ENCODE results near the gene KANSL1L.
A peak's percentile ranks its signal among the peaks of the same experiment; 100 is the strongest.

KANSL1L gene

GRCh38 chr2:210072922-210073509, 98.2 kb downstream of the KANSL1L start:
- no peak for DNase-seq (ENCODE audit: low read depth)

DNA sequence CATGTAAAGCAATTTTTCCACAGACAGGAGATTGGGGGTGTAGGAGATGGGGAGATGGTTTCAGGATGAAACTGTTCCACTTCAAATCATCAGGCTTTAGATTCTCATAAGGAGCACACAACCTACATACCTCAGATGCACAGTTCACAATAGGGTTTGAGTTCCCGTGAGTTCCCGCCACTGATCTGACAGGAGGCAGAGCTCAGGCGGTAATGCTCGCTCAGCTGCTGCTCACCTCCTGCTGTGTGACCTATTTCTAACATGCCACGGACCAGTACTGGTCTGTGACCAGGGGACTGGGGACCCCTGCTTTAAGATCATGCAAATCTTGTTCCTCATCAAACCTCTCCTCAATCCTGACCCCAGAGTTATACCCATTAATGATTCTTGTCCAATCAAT, 98.7 kb downstream of the KANSL1L start:
- DNase-seq (ENCODE audit: low read depth), result no peak

GRCh38 chr2:210063306-210063705, 107.9 kb downstream of the KANSL1L start:
- no peak for DNase-seq (ENCODE audit: low read depth)

GRCh38 chr2:210055825-210056224, 115.4 kb downstream of the KANSL1L start:
- no peak for DNase-seq (ENCODE audit: low read depth)

DNA sequence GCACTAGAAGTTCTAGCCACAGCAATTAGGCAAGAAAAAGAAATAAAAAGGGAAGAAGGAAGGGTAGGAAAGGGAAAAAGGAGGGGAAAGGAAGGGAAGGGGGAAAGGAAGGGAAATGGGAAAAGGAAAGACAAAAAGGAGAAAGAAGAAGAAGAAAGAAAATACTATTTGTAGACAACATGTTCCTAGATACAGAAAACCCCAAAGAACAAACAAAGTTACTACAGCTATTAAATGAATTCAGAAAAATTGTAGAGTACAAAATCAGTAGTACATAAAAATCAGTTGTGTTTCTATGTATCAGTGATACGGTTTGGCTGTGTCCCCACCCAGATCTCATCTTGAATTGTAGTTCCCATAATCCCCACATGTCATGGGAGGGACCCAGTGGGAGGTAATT, 116.5 kb downstream of the KANSL1L start:
- DNase-seq (ENCODE audit: low read depth), result no peak

GRCh38 chr2:210050885-210051284, 120.3 kb downstream of the KANSL1L start:
- no peak for DNase-seq (ENCODE audit: low read depth)

DNA sequence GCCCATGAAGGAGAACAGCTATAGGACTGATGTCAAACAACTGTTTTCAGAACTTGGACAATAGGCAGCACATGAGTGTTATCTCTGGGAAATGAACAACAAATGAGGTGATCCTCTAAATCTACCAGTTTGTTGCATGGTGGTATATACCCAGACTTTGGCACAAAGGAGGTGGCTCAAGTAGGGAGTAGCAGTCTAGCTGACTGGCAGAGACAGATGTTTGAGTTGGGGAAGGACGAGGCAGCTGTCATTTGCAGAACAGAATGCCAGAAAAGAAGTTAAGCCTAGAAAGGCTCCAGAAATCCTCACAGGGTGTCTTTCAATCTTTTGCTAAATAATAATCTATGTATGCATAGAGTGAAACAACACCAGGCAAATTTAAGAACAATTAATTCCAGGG, 121.4 kb downstream of the KANSL1L start:
- no peak for DNase-seq (ENCODE audit: low read depth)

GRCh38 chr2:210046851-210047500, 124.2 kb downstream of the KANSL1L start:
- DNase-seq (ENCODE audit: low read depth), result no peak

- DNase-seq (ENCODE audit: low read depth), result no peak
Measured at GRCh38 chr2:210038078-210038477, 133.1 kb downstream of the KANSL1L start.

DNA sequence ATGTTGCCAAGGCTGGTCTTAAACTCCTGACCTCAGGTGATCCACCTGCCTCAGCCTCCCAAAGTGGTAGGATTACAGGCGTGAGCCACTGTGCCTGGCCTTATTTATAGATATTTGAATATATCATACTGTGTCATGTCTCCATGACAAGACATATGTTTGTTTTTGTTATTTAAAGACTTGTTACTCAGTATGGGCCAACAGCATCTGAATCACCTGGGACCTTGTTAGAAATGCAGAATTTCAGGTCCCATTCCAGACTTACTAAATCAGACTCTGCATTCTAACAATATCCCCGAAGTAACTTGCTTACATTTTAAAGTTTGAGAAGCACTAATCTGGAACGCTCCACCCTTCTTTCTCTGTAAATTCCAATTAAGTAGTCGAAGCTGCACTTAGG, 135.5 kb downstream of the KANSL1L start:
- DNase-seq (ENCODE audit: low read depth), result no peak

GRCh38 chr2:210034087-210034683, 137.0 kb downstream of the KANSL1L start:
- no peak for DNase-seq (ENCODE audit: low read depth)

DNA sequence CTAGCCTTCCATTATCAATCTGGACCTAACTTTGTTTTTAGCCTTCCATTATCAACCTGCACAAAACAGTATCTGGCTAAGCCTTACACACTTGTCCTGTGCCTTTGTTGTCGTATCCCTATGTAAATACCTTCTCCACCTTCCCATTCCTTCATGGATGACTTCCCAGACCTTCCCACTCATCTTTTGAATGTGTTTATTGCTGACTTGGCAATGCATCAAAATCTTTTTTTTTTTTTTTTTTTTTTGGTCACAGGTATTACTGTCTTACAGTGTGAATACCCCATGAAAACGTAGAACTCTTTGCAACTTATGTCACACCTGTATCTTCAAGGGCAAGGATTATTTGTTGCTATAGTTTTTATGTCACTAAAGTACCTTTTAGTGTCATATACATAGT, 143.0 kb downstream of the KANSL1L start:
- DNase-seq (ENCODE audit: low read depth), result no peak

DNA sequence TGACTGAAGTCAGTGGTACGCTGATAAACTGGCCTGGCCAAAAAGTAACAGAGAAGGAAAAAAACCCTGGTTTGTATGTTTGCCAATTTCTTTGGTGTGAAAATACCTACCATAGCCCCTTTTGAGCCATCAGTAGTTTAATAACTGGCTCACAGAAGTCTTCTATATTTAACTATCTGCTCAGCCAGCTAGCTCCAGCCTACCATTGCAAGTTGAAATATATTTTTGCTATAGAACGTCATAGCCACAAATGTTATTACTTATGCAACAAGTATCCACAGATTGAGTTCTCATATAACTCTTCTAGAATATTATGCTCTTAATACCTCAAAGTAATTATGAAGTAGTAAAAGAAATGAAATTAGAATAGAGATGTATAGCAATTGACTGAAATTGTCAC, 143.6 kb downstream of the KANSL1L start:
- no peak for DNase-seq (ENCODE audit: low read depth)

DNA sequence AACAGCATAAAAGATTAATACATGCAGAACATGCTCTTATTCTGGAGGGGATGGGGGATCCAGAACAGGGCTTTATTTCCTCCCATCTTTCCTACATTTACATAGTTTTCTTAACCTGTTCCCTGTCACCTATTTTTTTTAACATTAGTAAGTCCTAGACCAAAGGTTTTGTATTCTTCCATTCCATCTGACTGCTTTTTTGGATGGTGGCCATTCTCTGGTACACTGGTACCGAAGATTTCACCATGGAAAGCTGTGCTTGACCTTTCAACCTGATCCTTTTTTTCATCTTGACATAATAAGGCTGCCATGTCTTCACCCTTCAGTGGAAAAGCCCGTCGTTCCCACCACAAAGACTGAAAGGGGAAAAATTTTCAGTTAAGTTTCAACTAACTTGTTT, 148.4 kb downstream of the KANSL1L start:
- DNase-seq (ENCODE audit: low read depth), result no peak

GRCh38 chr2:210020138-210020537, 151.1 kb downstream of the KANSL1L start:
- DNase-seq (ENCODE audit: low read depth), result no peak

GRCh38 chr2:210009896-210010295, 161.3 kb downstream of the KANSL1L start:
- DNase-seq (ENCODE audit: low read depth), result no peak

DNA sequence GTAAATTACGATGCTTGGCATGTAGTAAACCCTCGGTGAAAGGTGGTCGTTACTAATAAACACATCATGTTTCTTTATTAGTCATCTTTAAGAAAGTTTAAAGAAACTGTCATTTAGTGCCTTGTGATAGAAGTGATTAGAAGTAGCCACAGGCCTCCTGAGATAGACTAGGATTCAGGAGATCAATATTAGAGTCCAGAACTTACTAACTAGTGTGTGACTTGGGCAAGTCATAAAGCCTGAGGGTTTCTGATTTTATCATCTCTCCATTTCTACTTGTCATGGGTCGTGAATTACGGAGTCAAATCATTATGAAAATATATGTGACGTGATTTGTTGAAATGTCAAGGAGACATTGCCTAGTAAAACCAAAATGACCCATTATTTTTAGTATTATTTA, 162.1 kb downstream of the KANSL1L start:
- DNase-seq (ENCODE audit: low read depth), result no peak

DNA sequence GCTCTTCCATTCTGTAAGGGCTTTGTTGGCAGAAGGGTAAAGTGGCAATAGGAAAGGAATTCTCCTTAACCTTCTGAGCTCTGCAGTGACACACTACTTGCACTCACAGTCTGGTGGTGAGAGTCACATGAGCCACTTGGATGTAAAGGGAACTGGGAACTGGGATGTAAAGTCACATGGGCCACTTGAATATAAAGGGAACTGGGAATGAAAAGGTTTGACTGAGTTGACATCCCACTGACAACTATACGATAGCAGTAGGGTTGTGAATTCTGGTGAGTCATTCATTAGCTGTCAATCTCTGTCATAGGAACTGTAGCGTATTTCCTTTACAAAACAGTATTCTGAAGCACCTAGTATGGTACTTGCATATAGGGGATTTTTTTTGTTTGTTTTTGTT, 163.3 kb downstream of the KANSL1L start:
- no peak for DNase-seq (ENCODE audit: low read depth)

GRCh38 chr2:210004881-210005280, 166.3 kb downstream of the KANSL1L start:
- DNase-seq (ENCODE audit: low read depth), result no peak

DNA sequence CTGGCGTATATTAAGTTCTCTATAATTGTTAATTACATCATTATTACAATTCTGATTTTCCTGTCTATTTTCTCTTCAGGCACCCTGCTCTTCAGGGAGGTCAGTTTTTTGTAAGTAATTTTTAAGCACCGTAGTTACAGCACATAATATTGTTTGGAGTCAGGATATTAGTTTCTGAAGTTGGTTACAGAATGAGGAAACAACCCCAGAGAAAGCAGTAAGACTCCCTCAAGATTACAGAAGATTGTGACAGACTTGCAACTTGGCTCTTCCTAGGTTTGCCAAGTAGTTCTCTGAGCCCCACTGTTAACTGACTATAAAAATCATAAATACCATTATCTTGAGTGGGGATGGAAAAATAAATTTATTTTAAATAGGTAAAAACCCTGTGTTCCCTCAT, 167.8 kb downstream of the KANSL1L start:
- DNase-seq (ENCODE audit: low read depth), result no peak

DNA sequence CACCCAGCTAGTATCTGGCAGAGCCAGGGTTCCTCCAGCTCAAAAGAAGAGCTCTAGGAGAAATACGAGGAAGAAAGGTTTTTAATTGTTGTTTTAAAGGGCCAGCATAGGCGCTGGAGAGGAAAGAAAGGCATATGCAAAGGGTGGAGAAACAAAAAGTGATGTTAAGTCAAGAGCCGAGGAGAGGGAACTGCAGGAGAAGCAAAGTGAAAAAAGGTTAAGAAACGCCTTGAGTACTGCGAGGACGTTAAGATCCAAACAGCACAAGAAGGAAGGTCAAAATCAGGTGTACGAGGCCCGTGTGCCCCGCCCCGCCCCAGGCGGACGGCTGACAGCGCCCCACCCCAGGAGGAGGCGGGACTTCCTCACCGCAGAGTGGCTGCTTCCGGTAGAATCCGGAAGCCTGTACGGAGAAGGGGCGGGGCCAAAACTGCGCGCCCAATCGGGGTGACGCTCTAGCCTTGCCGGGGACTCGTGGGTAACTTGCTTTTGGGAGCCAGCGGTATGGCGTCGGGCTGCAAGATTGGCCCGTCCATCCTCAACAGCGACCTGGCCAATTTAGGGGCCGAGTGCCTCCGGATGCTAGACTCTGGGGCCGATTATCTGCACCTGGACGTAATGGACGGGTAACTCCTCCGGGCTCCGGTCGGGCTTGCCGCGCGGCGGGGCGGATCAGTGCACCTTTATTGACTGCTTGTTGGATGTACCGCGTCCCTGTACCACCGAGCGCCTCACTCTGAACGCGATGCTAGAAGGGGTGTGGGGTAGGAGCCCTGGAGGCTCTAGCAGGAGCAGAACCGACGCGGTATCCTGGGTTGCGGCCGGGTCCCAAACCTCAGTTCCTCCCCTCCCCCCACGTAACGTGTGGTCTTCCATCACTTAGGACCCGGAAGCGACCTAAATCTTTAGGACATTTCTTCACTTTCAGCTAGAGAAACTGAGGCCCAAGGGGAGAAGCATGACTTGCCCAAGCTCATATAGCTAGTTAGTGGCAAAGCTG, 168.8 kb downstream of the KANSL1L start, which contains the start of gene RPE:
Gene RPE (plus strand): TSS at position 481 of the 1,000 bp plus-strand sequence. CDS start 24 bp downstream, at position 505.
- peak; percentile 98 for DNase-seq (ENCODE audit: low read depth)
